ENCODE data around the gene RHBDF2.

RHBDF2 gene

DNA sequence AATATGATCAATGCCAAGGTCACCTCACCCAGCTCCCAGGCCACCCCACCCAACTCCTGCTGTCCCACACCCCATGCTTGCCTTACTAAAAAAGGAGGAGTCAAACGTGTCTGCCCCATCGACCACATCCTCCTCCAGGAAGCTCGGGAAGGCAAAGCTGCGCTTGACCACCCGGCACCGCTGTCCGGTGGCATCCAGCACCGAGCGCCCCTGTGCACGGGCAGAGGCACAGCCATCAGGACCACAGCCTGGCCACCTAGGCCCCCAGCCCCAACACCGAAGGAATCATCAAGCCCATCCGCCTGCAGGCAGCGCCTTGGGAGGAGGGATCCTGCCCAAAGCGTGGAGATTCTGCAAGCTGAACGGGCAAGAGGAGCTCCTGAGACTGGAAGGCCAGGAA lies 23.6 kb downstream of the RHBDF2 start:
- H3K4me1 ChIP-seq (ENCODE audit: control insufficient read depth in 1 of 2, insufficient read depth in 2 of 2, low read length in 2 of 2), result no peaks in the 10 kb centered on the region
- no peak overlapping the region for H2BK12ac ChIP-seq (ENCODE audit: low read length)
- no peak overlapping the region for H3K9ac ChIP-seq (ENCODE audit: low read length)
- H2BK120ac ChIP-seq (ENCODE audit: insufficient read depth, low read length, poor library complexity), result no peak overlapping the region
- no peak overlapping the region for H3K23ac ChIP-seq (ENCODE audit: low read length)
- no peaks in the 10 kb centered on the region for H3K27me3 ChIP-seq (ENCODE audit: insufficient read depth, low read length)
- DNase-seq, result no peak
- H3K4me3 ChIP-seq (ENCODE audit: low read depth, low read length), result no peak overlapping the region
- H2BK5ac ChIP-seq (ENCODE audit: low read depth, low read length, poor library complexity), result no peak overlapping the region
- H2AK5ac ChIP-seq (ENCODE audit: low read length), result no peak overlapping the region
- H2AFZ ChIP-seq (ENCODE audit: insufficient read depth, low read length, poor library complexity), result no peak overlapping the region
- no CpG with 5 or more reads among the region's 15 CpGs for WGBS (ENCODE audit: extremely low coverage, insufficient coverage, insufficient read length)
- H4K8ac ChIP-seq (ENCODE audit: low read depth, low read length), result no peak overlapping the region
- H4K91ac ChIP-seq (ENCODE audit: low read depth, low read length), result no peak overlapping the region
- no peak overlapping the region for H3K18ac ChIP-seq (ENCODE audit: low read length)
- H3K36me3 ChIP-seq (ENCODE audit: control insufficient read depth in 1 of 2, insufficient read depth in 2 of 2, low read length in 2 of 2), result peaks cover 0 to 5% of the 10 kb centered on the region in 2 experiments
- no peak overlapping the region for H3K27ac ChIP-seq (ENCODE audit: low read depth, low read length)
- H3K9me3 ChIP-seq (ENCODE audit: insufficient read depth, low read depth, low read length), result no peaks in the 10 kb centered on the region
- no peak overlapping the region for H3K14ac ChIP-seq (ENCODE audit: low read length)
- H3K79me1 ChIP-seq (ENCODE audit: low read length), result no peaks in the 10 kb centered on the region
- no peak overlapping the region for H3K4me2 ChIP-seq (ENCODE audit: low read length)
- H3K79me2 ChIP-seq (ENCODE audit: control insufficient read depth, insufficient read depth, low read length, poor library complexity), result no peaks in the 10 kb centered on the region
- H4K12ac ChIP-seq (ENCODE audit: low read depth, low read length), result no peak overlapping the region
- no peak overlapping the region for H3K4ac ChIP-seq (ENCODE audit: low read depth, low read length)

DNA sequence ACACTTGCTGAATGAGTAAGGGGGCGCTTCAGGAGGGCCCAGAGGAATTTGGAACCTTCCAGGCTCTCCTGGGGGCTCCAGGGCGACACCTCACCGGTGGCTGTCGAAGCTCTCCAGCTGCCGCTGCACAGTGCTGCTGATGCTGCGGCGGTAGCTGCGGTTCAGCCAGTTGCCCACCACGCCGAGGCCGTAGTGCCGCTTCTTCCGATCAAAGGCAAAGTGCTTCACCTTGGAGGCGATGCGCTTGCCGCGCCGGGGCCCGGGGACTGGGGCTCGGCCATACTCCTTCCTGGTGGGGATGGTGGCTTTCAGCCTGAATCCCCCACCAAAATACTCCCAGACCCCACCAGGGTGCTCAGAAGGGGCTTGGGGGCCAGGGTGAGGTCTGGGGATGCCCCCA lies 24.5 kb downstream of the RHBDF2 start:
- no peak overlapping the region for H4K91ac ChIP-seq (ENCODE audit: low read depth, low read length)
- no peak overlapping the region for H4K12ac ChIP-seq (ENCODE audit: low read depth, low read length)
- no peaks in the 10 kb centered on the region for H3K9me3 ChIP-seq (ENCODE audit: insufficient read depth, low read depth, low read length)
- H2AFZ ChIP-seq (ENCODE audit: insufficient read depth, low read length, poor library complexity), result no peak overlapping the region
- no peak for DNase-seq
- no peaks in the 10 kb centered on the region for H3K27me3 ChIP-seq (ENCODE audit: insufficient read depth, low read length)
- no peak overlapping the region for H3K27ac ChIP-seq (ENCODE audit: low read depth, low read length)
- peaks cover under 1 to 9% of the 10 kb centered on the region in 2 experiments for H3K36me3 ChIP-seq (ENCODE audit: control insufficient read depth in 1 of 2, insufficient read depth in 2 of 2, low read length in 2 of 2)
- H4K8ac ChIP-seq (ENCODE audit: low read depth, low read length), result no peak overlapping the region
- no peak overlapping the region for H3K18ac ChIP-seq (ENCODE audit: low read length)
- no peak overlapping the region for H3K23ac ChIP-seq (ENCODE audit: low read length)
- no CpG with 5 or more reads among the region's 20 CpGs for WGBS (ENCODE audit: extremely low coverage, insufficient coverage, insufficient read length)
- H3K4me3 ChIP-seq (ENCODE audit: low read depth, low read length), result no peak overlapping the region
- H3K4ac ChIP-seq (ENCODE audit: low read depth, low read length), result no peak overlapping the region
- no peak overlapping the region for H3K14ac ChIP-seq (ENCODE audit: low read length)
- H3K79me2 ChIP-seq (ENCODE audit: control insufficient read depth, insufficient read depth, low read length, poor library complexity), result no peaks in the 10 kb centered on the region
- no peaks in the 10 kb centered on the region for H3K4me1 ChIP-seq (ENCODE audit: control insufficient read depth in 1 of 2, insufficient read depth in 2 of 2, low read length in 2 of 2)
- H3K4me2 ChIP-seq (ENCODE audit: low read length), result no peak overlapping the region
- no peak overlapping the region for H3K9ac ChIP-seq (ENCODE audit: low read length)
- no peak overlapping the region for H2BK12ac ChIP-seq (ENCODE audit: low read length)
- H3K79me1 ChIP-seq (ENCODE audit: low read length), result no peaks in the 10 kb centered on the region
- H2BK120ac ChIP-seq (ENCODE audit: insufficient read depth, low read length, poor library complexity), result no peak overlapping the region
- H2AK5ac ChIP-seq (ENCODE audit: low read length), result no peak overlapping the region
- H2BK5ac ChIP-seq (ENCODE audit: low read depth, low read length, poor library complexity), result no peak overlapping the region

DNA sequence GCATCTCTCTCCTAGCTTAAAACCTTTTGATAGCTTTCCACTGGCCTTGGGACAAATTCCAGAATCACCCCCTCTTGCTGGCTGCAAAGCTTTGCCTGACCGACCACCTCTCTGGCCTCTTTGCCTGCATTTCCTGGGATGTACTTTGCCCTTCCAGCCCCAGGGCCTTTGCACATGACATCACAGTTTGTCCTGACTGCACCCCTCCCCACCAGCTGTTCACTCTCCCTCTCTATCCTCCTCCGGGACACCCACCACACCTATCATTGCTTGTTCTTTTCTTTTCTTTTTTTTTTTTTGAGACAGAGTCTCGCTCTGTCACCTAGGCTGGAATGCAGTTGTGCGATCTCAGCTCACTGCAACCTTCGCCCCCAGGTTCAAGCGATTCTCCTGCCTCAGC lies 25.9 kb downstream of the RHBDF2 start:
- Histone ChIP-seq H2BK12ac (ENCODE audit: low read length) (no peak overlapping the region), H3K27ac (ENCODE audit: low read depth, low read length) (no peak overlapping the region), H3K4me3 (ENCODE audit: low read depth, low read length) (no peak overlapping the region), H3K9me3 (ENCODE audit: insufficient read depth, low read depth, low read length) (no peaks in the 10 kb centered on the region), H3K79me2 (ENCODE audit: control insufficient read depth, insufficient read depth, low read length, poor library complexity) (no peaks in the 10 kb centered on the region), H3K9ac (ENCODE audit: low read length) (no peak overlapping the region), H3K79me1 (ENCODE audit: low read length) (no peaks in the 10 kb centered on the region), H3K4me1 (ENCODE audit: control insufficient read depth in 1 of 2, insufficient read depth in 2 of 2, low read length in 2 of 2) (no peaks in the 10 kb centered on the region), H3K23ac (ENCODE audit: low read length) (no peak overlapping the region), H2AFZ (ENCODE audit: insufficient read depth, low read length, poor library complexity) (no peak overlapping the region), H3K18ac (ENCODE audit: low read length) (no peak overlapping the region), H2BK5ac (ENCODE audit: low read depth, low read length, poor library complexity) (no peak overlapping the region), H3K4me2 (ENCODE audit: low read length) (no peak overlapping the region), H4K91ac (ENCODE audit: low read depth, low read length) (no peak overlapping the region), H3K36me3 (ENCODE audit: control insufficient read depth in 1 of 2, insufficient read depth in 2 of 2, low read length in 2 of 2) (peaks cover 6 to 10% of the 10 kb centered on the region in 2 experiments), H3K14ac (ENCODE audit: low read length) (no peak overlapping the region), H3K27me3 (ENCODE audit: insufficient read depth, low read length) (no peaks in the 10 kb centered on the region), H4K8ac (ENCODE audit: low read depth, low read length) (no peak overlapping the region), H2AK5ac (ENCODE audit: low read length) (no peak overlapping the region), H2BK120ac (ENCODE audit: insufficient read depth, low read length, poor library complexity) (no peak overlapping the region), H4K12ac (ENCODE audit: low read depth, low read length) (no peak overlapping the region), H3K4ac (ENCODE audit: low read depth, low read length) (no peak overlapping the region)
- no peak for DNase-seq
- no CpG with 5 or more reads among the region's 6 CpGs for WGBS (ENCODE audit: extremely low coverage, insufficient coverage, insufficient read length)

DNA sequence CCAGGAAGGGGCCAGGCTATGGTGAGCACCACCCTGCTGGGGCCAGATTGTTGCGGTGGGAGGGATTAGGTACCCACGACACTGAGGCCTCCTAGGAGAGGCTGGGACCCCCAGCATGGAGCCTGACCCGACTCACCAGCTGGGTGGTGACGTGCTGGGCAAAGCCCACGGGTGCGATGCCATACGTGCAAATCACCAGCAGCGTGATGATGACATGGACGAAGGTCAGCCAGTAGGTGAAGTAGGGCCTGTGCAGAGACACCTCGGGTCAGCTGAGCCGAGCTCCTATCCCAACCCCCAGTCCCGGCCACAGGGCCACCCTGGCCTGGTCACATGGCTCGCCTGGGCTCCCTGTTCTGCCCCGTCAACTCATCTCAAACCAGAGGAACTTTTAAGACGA lies 26.3 kb downstream of the RHBDF2 start:
- Histone ChIP-seq H3K27me3 (ENCODE audit: insufficient read depth, low read length) (no peaks in the 10 kb centered on the region), H2BK5ac (ENCODE audit: low read depth, low read length, poor library complexity) (no peak overlapping the region), H4K91ac (ENCODE audit: low read depth, low read length) (no peak overlapping the region), H2BK12ac (ENCODE audit: low read length) (no peak overlapping the region), H3K4ac (ENCODE audit: low read depth, low read length) (no peak overlapping the region), H3K4me3 (ENCODE audit: low read depth, low read length) (no peak overlapping the region), H3K27ac (ENCODE audit: low read depth, low read length) (no peak overlapping the region), H3K23ac (ENCODE audit: low read length) (no peak overlapping the region), H3K18ac (ENCODE audit: low read length) (no peak overlapping the region), H3K36me3 (ENCODE audit: control insufficient read depth in 1 of 2, insufficient read depth in 2 of 2, low read length in 2 of 2) (peaks cover 6 to 10% of the 10 kb centered on the region in 2 experiments), H2AK5ac (ENCODE audit: low read length) (no peak overlapping the region), H3K14ac (ENCODE audit: low read length) (no peak overlapping the region), H3K4me2 (ENCODE audit: low read length) (no peak overlapping the region), H3K79me1 (ENCODE audit: low read length) (no peaks in the 10 kb centered on the region), H2BK120ac (ENCODE audit: insufficient read depth, low read length, poor library complexity) (no peak overlapping the region), H4K8ac (ENCODE audit: low read depth, low read length) (no peak overlapping the region), H2AFZ (ENCODE audit: insufficient read depth, low read length, poor library complexity) (no peak overlapping the region), H3K79me2 (ENCODE audit: control insufficient read depth, insufficient read depth, low read length, poor library complexity) (no peaks in the 10 kb centered on the region), H4K12ac (ENCODE audit: low read depth, low read length) (no peak overlapping the region), H3K9me3 (ENCODE audit: insufficient read depth, low read depth, low read length) (no peaks in the 10 kb centered on the region), H3K4me1 (ENCODE audit: control insufficient read depth in 1 of 2, insufficient read depth in 2 of 2, low read length in 2 of 2) (no peaks in the 10 kb centered on the region), H3K9ac (ENCODE audit: low read length) (no peak overlapping the region)
- WGBS (ENCODE audit: extremely low coverage, insufficient coverage, insufficient read length), result no CpG with 5 or more reads among the region's 15 CpGs
- no peak for DNase-seq

Data from trophoblast cell (in vitro differentiated cells and primary cell).